Vagina (tissue), 2 donors: ENCODE data around the gene NPTX1.

Experiments
- CTCF ChIP-seq, 3 experiments: fragments of 450-650 bp in 2 of 3; fragments of 200-600 bp in 1 of 3; sonication (generic) in 1 of 3; IDR thresholded peaks; one replicate each; pipeline ENCODE4 v1.5.1; 2017 to 2019; ENCODE audit warnings: antibody characterized with exemption in 3 of 3, mild to moderate bottlenecking in 2 of 3, moderate library complexity in 2 of 3
- POLR2AphosphoS5 ChIP-seq, 2 donors: sonication (generic); formaldehyde crosslinking; IDR thresholded peaks; one replicate each; pipeline ENCODE4 v1.9.0; 2017; ENCODE audit warnings: antibody characterized with exemption in 2 of 2, mild to moderate bottlenecking in 2 of 2, low read depth in 1 of 2; ENCODE audit not compliant: insufficient read depth in 1 of 2

DNA sequence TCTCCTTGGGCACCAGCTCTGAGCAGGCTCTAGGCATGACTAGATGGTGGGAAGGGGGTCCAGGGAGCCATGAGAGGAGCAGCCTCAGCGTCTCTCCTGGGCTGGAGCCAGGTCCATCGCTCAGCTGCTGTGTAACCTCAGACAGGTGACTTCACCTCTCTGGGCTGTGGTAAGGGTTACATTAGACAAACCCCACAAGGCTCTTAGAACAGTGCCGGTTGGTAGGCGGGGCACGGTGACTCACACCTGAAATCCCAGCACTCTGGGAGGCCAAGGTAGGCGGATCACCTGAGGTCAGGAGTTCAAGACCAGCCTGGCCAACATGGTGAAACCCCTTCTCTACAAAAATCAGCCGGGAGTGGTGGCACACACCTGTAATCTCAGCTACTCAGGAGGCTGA, 18.1 kb upstream of the NPTX1 start:
- no peak for TF ChIP-seq CTCF (IDR thresholded peaks at IDR 0.05)
- TF ChIP-seq POLR2AphosphoS5 (IDR thresholded peaks at IDR 0.05; ENCODE audit: insufficient read depth in 1 of 2, low read depth in 1 of 2): no peak
